ENCODE measurements around the gene CLCN4. TPM values are rescaled to one million over a fixed set of nuclear protein-coding genes. Genes with fewer than 3 reads are reported as not detected.

CLCN4 gene
- total RNA-seq, 2 experiments from 2014 or later: not detected

- no peak for ATAC-seq (ENCODE audit: poor library complexity)
- Histone ChIP-seq H3K4me1 (ENCODE audit: insufficient read depth, low read length) (no peaks in the 10 kb centered on the region), H3K9me3 (ENCODE audit: control insufficient read depth in 1 of 2, insufficient read depth in 1 of 2, low read length in 2 of 2) (no peaks in the 10 kb centered on the region), H3K27ac (ENCODE audit: low read depth in 1 of 2, low read length in 2 of 2) (no peak overlapping the region), H3K27me3 (ENCODE audit: control insufficient read depth in 1 of 2, insufficient read depth in 2 of 2, low read length in 2 of 2) (no peaks in the 10 kb centered on the region), H3K4me3 (ENCODE audit: low read length) (no peak overlapping the region), H3K36me3 (ENCODE audit: insufficient read depth, low read length) (no peaks in the 10 kb centered on the region)
- peak; percentile 58 for TF ChIP-seq CTCF (IDR thresholded peaks at IDR 0.05)
- ChIA-PET POLR2A (no interaction called here), CTCF (interaction anchor here (0.5 to 1.4 kb wide), 4 partner anchors 9 to 959 kb away, joined by 3 to 5 read pairs (median 4); no protein-coding TSS in a partner anchor)
- intact Hi-C loops (cut with DNase I, micrococcal nuclease): loop anchor here (1.0 kb wide), 1 partner anchor 948 kb away; no protein-coding TSS in a partner anchor
- Mint-ChIP-seq H3K4me3 (no peak overlapping the region), H3K36me3 (ENCODE audit: low read depth) (no peaks in the 10 kb centered on the region), H3K9me3 (no peaks in the 10 kb centered on the region), H3K27me3 (peaks cover 4% of the 10 kb centered on the region), H3K27ac (no peak overlapping the region), H3K4me1 (ENCODE audit: low read depth) (no peaks in the 10 kb centered on the region)
- DNase-seq: peak; percentile 40 to 83 (median 64)
Measured at GRCh38 chrX:10189317-10190268, 32.8 kb downstream of the CLCN4 start.

- no peaks in the 10 kb centered on the region for H3K9me3 ChIP-seq (ENCODE audit: control insufficient read depth in 1 of 2, insufficient read depth in 1 of 2, low read length in 2 of 2)
- no peak overlapping the region for H3K27ac ChIP-seq (ENCODE audit: low read depth in 1 of 2, low read length in 2 of 2)
- no peak overlapping the region for H3K4me3 ChIP-seq (ENCODE audit: low read length)
- H3K36me3 ChIP-seq (ENCODE audit: insufficient read depth, low read length): no peaks in the 10 kb centered on the region
- intact Hi-C loops (cut with DNase I, micrococcal nuclease): no loop called here
- H3K36me3 Mint-ChIP-seq (ENCODE audit: low read depth): no peaks in the 10 kb centered on the region
- CTCF ChIA-PET: interaction anchor here (1.3 to 1.4 kb wide), 2 partner anchors 532 to 948 kb away, joined by 4 to 5 read pairs; no protein-coding TSS in a partner anchor
- H3K9me3 Mint-ChIP-seq: no peaks in the 10 kb centered on the region
- peaks cover 4% of the 10 kb centered on the region for H3K27me3 Mint-ChIP-seq
- H3K4me3 Mint-ChIP-seq: no peak overlapping the region
- no peaks in the 10 kb centered on the region for H3K4me1 ChIP-seq (ENCODE audit: insufficient read depth, low read length)
- H3K27ac Mint-ChIP-seq: no peak overlapping the region
- POLR2A ChIA-PET: no interaction called here
- no peaks in the 10 kb centered on the region for H3K27me3 ChIP-seq (ENCODE audit: control insufficient read depth in 1 of 2, insufficient read depth in 2 of 2, low read length in 2 of 2)
- TF ChIP-seq CTCF (IDR thresholded peaks at IDR 0.05): no peak
- no peaks in the 10 kb centered on the region for H3K4me1 Mint-ChIP-seq (ENCODE audit: low read depth)
- no peak for ATAC-seq (ENCODE audit: poor library complexity)
- peak in 3 of 14 experiments; percentile 11 to 30 (median 29) for DNase-seq
Measured at GRCh38 chrX:10190367-10190766, 33.6 kb downstream of the CLCN4 start.

GRCh38 chrX:10193587-10193986, 36.8 kb downstream of the CLCN4 start:
- TF ChIP-seq CTCF (IDR thresholded peaks at IDR 0.05): no peak
- no peak for DNase-seq
- Mint-ChIP-seq H3K4me1 (ENCODE audit: low read depth) (no peaks in the 10 kb centered on the region), H3K27ac (no peak overlapping the region), H3K9me3 (no peaks in the 10 kb centered on the region), H3K36me3 (ENCODE audit: low read depth) (no peaks in the 10 kb centered on the region), H3K27me3 (peaks cover 4% of the 10 kb centered on the region), H3K4me3 (no peak overlapping the region)
- Histone ChIP-seq H3K27ac (ENCODE audit: low read depth in 1 of 2, low read length in 2 of 2) (no peak overlapping the region), H3K36me3 (ENCODE audit: insufficient read depth, low read length) (no peaks in the 10 kb centered on the region), H3K4me1 (ENCODE audit: insufficient read depth, low read length) (no peaks in the 10 kb centered on the region), H3K27me3 (ENCODE audit: control insufficient read depth in 1 of 2, insufficient read depth in 2 of 2, low read length in 2 of 2) (no peaks in the 10 kb centered on the region), H3K4me3 (ENCODE audit: low read length) (no peak overlapping the region), H3K9me3 (ENCODE audit: control insufficient read depth in 1 of 2, insufficient read depth in 1 of 2, low read length in 2 of 2) (no peaks in the 10 kb centered on the region)
- no peak for ATAC-seq (ENCODE audit: poor library complexity)
- intact Hi-C loops (cut with DNase I, micrococcal nuclease): no loop called here
- CTCF ChIA-PET: no interaction called here
- POLR2A ChIA-PET: no interaction called here

All from CD4-positive, alpha-beta T cell (primary cell).